GM21619 (cell line): ENCODE results near the gene SPO11.
"Not testable (repeated sequence)": the region's sequence is repeated elsewhere in the genome, so short reads cannot be mapped to it uniquely, and the experiment has no call there.

ENCODE experiments used
- ATAC-seq: cut with Tn5 transposase; IDR thresholded peaks from one replicate; pipeline ENCODE4 v1.9.1; 2021; ENCODE audit not compliant: unreplicated experiment

SPO11 gene

DNA sequence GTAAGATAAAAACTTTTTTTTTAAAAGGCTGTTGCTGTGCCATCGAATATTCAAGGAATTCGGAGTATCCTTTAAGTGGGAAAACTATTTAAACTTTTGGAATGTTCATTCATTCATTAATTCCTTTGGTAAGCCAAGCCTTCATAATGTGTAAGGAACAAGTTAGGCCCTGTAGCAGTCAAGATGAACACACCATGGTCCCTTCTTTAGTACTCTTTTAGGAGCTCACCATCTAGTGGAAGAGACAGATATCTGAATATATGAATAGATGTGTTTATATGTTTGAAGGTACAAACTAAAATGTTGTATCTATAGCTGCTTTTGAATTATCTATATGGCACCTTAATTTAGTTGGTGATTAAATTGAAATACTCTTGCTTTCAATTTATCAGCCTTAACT is 5.8 kb downstream of the SPO11 start:
- no peak for ATAC-seq

DNA sequence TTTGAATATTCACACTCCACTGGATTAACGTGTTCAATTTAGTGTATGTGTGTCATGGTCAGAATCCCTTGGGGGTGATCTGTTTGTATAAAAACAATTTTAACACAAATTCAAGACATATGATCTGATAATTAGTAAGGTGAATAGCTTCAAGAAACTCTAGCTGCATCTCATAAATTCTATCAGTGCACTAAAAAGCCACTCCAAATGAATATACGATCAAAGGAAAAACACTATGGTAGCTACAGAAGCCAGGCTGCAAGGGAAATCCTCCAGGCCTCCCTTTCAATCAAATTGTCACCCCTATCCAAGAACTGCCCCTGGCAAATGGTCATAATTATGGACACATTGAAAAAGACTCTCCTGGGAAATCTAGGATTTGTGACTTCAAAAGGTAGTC is 12.1 kb downstream of the SPO11 start:
- no peak for ATAC-seq

DNA sequence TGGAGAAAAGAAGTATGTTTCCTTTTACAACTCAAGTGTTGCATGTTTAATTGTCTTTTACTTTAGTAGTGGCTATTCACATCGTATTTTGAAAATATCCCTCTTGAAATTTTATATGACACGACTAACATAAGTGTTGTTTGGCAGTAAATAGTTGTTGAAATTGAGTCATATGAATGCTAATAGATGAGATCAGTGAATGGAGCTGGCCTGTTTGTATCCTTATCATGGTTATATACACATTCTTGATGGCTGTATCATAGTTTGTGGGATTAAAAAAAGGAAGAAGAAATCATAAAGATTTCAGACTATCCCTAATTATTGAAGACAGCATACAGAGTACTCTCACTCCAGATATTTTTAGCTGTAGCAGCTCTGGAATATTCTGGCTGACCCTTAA is 13.2 kb downstream of the SPO11 start:
- ATAC-seq: no peak

- no peak for ATAC-seq
These were observed 16.9 kb downstream of the SPO11 start for GRCh38 chr20:57346477-57346876.

- no peak for ATAC-seq
These were observed 17.8 kb downstream of the SPO11 start for GRCh38 chr20:57347393-57347792.

GRCh38 chr20:57348200-57348921 is 18.8 kb downstream of the SPO11 start:
- ATAC-seq: not testable (repeated sequence)

DNA sequence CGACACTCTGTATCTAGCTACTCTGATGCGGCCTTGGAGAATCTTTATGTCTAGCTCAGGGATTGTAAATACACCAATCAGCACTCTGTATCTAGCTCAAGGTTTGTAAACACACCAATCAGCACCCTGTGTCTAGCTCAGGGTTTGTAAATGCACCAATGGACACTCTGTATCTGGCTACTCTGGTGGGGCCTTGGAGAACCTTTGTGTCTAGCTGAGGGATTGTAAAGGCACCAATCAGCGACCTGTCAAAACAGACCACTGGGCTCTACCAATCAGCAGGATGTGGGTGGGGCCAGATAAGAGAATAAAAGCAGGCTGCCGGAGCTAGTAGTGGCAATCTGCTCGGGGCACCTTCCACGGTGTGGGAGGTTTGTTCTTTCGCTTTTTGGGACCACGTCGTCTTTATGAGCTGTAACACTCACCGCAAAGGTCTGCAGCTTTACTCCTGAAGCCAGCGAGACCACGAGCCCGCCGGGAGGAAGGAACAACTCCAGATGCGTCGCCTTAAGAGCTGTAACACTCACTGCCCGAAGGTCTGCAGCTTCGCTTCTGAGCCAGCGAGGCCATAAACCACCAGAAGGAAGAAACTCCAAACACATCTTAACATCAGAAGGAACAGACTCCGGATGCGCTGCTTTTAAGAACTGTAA is 19.4 kb downstream of the SPO11 start:
- ATAC-seq: not testable (repeated sequence)

DNA sequence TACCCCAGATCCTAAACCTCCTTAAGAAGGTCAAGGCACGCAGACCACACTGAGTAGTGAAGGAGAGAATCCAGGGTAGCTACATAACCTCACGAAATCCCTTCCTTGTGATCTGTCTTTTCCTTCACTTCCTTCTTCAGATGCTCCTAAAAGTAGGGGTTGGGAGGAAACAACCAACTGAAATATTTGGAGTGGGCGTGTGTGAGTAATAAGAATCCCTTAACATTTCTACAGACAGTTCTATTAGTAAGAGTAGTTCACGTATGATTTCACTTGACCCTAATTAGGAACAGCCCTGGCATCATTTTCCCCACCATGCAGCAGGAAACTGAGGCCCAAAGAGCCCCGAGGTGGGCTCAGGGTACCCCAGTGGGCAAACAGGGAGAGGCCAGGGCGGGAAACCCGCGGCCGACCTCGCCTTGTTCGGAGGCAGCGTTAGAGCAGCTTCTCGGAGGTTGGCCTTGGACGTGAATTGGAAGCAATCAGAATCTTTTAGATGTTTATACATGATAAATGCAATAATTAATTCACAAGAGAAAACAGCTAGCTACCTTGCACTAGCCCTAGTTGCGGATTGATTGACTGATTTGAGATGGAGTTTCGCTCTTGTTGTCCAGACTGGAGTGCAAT is 20.6 kb downstream of the SPO11 start:
- no peak for ATAC-seq

DNA sequence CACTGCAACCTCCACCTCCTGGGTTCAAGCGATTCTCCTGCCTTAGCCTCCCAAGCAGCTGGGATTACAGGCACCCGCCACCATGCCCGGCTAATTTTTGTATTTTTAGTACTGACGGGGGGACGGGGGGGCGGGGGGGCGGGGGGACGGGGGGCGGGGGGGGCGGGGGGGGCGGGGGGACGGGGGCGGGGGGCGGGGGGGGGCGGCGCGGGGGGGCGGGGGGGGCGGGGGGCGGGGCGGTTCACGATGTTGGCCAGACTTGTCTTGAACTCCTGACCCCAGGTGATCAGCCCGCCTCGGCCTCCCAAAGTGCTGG is 21.1 kb downstream of the SPO11 start:
- not testable (repeated sequence) for ATAC-seq

- peak; percentile 82 for ATAC-seq
These were observed 21.6 kb downstream of the SPO11 start, which contains the start of gene RAE1 for GRCh38 chr20:57351042-57351783. Gene RAE1 (plus strand): TSS chr20:57351255. CDS start chr20:57354039, 2,784 bp downstream.

GRCh38 chr20:57352305-57352704 is 22.7 kb downstream of the SPO11 start:
- ATAC-seq: no peak

DNA sequence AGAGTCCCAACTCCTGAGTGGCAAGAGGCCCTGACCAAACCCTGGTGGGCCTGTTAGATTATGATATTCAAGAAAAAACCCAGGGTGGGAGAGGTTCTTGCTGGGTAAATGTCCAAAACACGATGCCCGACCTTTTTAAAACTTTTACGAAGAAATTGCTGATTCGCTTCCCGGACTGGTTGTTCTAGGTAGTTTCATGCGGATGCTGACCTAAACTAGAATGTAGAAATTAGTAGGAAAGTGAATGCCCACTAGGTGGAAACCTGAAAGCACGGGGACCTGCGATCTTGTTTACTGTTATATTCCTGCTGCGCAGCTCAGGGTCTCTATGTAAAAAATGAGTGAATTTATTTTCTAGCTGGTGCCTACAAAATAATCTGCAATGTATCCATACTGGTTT is 23.7 kb downstream of the SPO11 start:
- ATAC-seq: no peak

- ATAC-seq: no peak
These were observed 31.9 kb downstream of the SPO11 start for GRCh38 chr20:57361517-57361916.

DNA sequence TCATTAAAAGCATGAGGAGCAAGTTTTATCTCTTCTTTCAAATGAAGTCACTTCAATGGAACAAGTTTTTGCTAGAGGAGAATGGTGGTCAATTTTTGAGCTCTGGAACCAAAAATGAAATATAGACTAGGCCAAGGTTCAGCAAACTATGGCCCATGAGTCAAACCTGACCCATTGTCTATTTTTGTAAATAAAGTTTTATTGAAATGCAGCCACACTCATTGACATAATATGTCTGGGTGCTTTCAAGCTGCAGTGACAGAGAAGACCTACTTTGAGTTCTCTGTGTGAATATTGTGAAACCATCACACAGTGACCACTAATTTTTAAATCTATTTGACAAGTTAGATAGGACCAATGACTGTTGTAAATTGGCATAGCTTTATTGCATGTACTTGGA is 34.8 kb downstream of the SPO11 start:
- no peak for ATAC-seq

GRCh38 chr20:57369596-57369995 is 40.0 kb downstream of the SPO11 start:
- no peak for ATAC-seq

DNA sequence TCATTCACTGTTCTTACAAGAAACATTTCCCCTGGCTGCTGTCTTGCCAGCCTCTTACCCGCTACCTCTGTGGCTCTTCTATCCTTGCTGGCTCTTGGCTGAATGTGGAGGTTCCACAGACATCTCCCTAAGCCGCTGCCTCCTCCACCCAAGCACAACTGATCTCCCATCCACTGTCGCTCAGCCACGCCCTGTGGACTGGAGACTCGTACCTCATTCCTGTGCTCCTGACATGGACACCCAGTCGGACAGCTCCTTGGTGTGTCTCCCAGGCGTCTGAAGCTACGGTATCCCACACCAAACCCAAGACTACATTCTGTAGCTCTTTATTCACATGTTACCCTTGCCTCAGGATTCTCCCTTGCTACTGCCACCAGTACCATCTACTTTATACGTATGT is 40.7 kb downstream of the SPO11 start:
- ATAC-seq: no peak

GRCh38 chr20:57371363-57371762 is 41.8 kb downstream of the SPO11 start:
- ATAC-seq: no peak

DNA sequence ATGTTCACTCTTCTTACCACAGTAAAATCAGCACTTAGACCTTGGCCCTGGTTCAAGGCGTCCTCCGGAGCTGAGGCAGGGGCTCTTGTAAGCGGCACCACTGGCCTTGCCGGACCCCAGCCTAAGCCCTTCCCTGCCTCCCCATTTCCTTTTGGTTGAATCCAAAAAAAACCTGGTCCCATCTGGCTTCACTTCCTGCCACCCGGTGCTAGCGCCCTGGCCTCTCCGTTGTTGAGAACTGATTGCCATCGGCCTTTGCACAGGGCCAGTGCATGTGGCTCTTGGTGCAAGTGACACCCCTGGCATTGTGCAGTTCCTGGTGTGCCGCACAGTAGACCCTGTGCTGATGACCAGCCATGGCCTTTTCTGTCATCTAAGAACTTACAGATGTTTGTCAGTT is 42.6 kb downstream of the SPO11 start:
- ATAC-seq: no peak

GRCh38 chr20:57372581-57373350 is 43.2 kb downstream of the SPO11 start:
- no peak for ATAC-seq

- no peak for ATAC-seq
These were observed 44.8 kb downstream of the SPO11 start for GRCh38 chr20:57374343-57374930.
